Hepatocyte (in vitro differentiated cells): ENCODE data around the gene POLR1H. TPM values are rescaled to one million over a fixed set of nuclear protein-coding genes. Genes with fewer than 3 reads are reported as not detected.

Experiments used
- DNase-seq: peaks from one replicate; pipeline ENCODE4 v3.0.0-alpha.2; 2016; ENCODE audit warnings: low spot score
- H2AFZ ChIP-seq: fragments of 200-600 bp; sonication (generic); 2 replicates; pipeline ENCODE4 v1.6.0; 2016; ENCODE audit warnings: antibody characterized with exemption, mild to moderate bottlenecking
- H3K27ac ChIP-seq: fragments of 200-600 bp; sonication (generic); 2 replicates; pipeline ENCODE4 v1.5.1; 2016; ENCODE audit warnings: mild to moderate bottlenecking
- H3K27me3 ChIP-seq: fragments of 200-600 bp; sonication (generic); 2 replicates; pipeline ENCODE4 v1.6.1; 2016
- H3K36me3 ChIP-seq: fragments of 200-600 bp; sonication (generic); replicated peaks from 2 replicates; pipeline ENCODE4 v1.5.1; 2016; ENCODE audit warnings: low read depth; ENCODE audit not compliant: insufficient read depth
- H3K4me1 ChIP-seq: fragments of 200-600 bp; sonication (generic); 2 replicates; pipeline ENCODE4 v1.5.1; 2016; ENCODE audit warnings: mild to moderate bottlenecking, moderate library complexity; ENCODE audit not compliant: insufficient read depth
- H3K4me2 ChIP-seq: fragments of 200-600 bp; sonication (generic); 2 replicates; pipeline ENCODE4 v1.6.0; 2016
- H3K4me3 ChIP-seq: fragments of 200-600 bp; sonication (generic); 2 replicates; pipeline ENCODE4 v1.5.1; 2016; ENCODE audit warnings: mild to moderate bottlenecking
- H3K79me2 ChIP-seq: fragments of 200-600 bp; sonication (generic); 2 replicates; pipeline ENCODE4 v1.6.0; 2017; ENCODE audit warnings: mild to moderate bottlenecking
- H3K9me2 ChIP-seq: fragments of 200-600 bp; sonication (generic); replicated peaks from 2 replicates; pipeline ENCODE4 v1.6.0; 2017; ENCODE audit warnings: mild to moderate bottlenecking; ENCODE audit not compliant: insufficient read depth
- H3K9me3 ChIP-seq: fragments of 200-600 bp; sonication (generic); 2 replicates; pipeline ENCODE4 v1.5.1; 2016; ENCODE audit warnings: low read depth, mild to moderate bottlenecking
- H4K20me1 ChIP-seq: fragments of 200-600 bp; sonication (generic); 2 replicates; pipeline ENCODE4 v1.6.0; 2016; ENCODE audit warnings: mild to moderate bottlenecking; ENCODE audit not compliant: insufficient read depth, poor library complexity, severe bottlenecking
- CTCF ChIP-seq: fragments of 200-600 bp; sonication (generic); IDR thresholded peaks from 2 replicates; pipeline ENCODE4 v1.5.1; 2016; ENCODE audit warnings: antibody characterized with exemption, mild to moderate bottlenecking; ENCODE audit not compliant: poor library complexity
- EZH2 ChIP-seq: fragments of 200-600 bp; sonication (generic); IDR thresholded peaks from 2 replicates; pipeline ENCODE4 v1.6.1; 2016; ENCODE audit warnings: antibody characterized with exemption, mild to moderate bottlenecking, borderline replicate concordance
- EZH2phosphoT487 ChIP-seq: fragments of 200-600 bp; sonication (generic); IDR thresholded peaks from one replicate; pipeline ENCODE4 v1.6.1; 2018; ENCODE audit warnings: antibody characterized with exemption, mild to moderate bottlenecking, low read depth, moderate library complexity; ENCODE audit not compliant: unreplicated experiment, severe bottlenecking
- WGBS: methylation state at CpG from one replicate; pipeline ENCODE4 v1.1.6; 2016; ENCODE audit warnings: low lambda C conversion rate; ENCODE audit errors: missing lambda C conversion rate; 5-methylcytosine and 5-hydroxymethylcytosine counted together
- polyA plus RNA-seq: library from polyadenylated mRNA; unstranded; fragments of >200 nt; fragmentation: Nextera tagmentation; extraction: Ambion mirVana; gene quantifications from 2 replicates; pipeline ENCODE4 v1.2.1, GENCODE V29; 2016
- total RNA-seq: library from RNA; depleted of rRNA; stranded (reverse); fragments of >200 nt; gene quantifications from 2 replicates; pipeline ENCODE4 v1.2.3, GENCODE V29; 2014

Gene POLR1H
- total and polyA plus RNA-seq, 2 experiments from 2014 or later: 21.3 to 34.8 TPM

- H3K79me2 ChIP-seq: no peaks in the 10 kb centered on the region
- peak overlapping the region; percentile 83 for H3K4me2 ChIP-seq
- peaks cover 24% of the 10 kb centered on the region for H3K4me1 ChIP-seq
- TF ChIP-seq EZH2phosphoT487: no peak
- no peak for TF ChIP-seq CTCF
- TF ChIP-seq EZH2: no peak
- no peaks in the 10 kb centered on the region for H3K9me3 ChIP-seq
- peaks cover 47% of the 10 kb centered on the region for H3K27me3 ChIP-seq
- peak overlapping the region; percentile 37 for H2AFZ ChIP-seq
- WGBS: 34% methylated on average over 8 of the region's 8 CpGs
- DNase-seq: no peak
- H3K4me3 ChIP-seq: no peak overlapping the region
- no peaks in the 10 kb centered on the region for H3K9me2 ChIP-seq
- peak overlapping the region; percentile 43 for H3K27ac ChIP-seq
- H3K36me3 ChIP-seq: no peaks in the 10 kb centered on the region
- no peaks in the 10 kb centered on the region for H4K20me1 ChIP-seq
Measured at GRCh38 chr6:30100154-30100553, 39.1 kb downstream of the POLR1H start.

- no peaks in the 10 kb centered on the region for H3K79me2 ChIP-seq
- no peaks in the 10 kb centered on the region for H3K36me3 ChIP-seq
- H3K4me2 ChIP-seq: peak overlapping the region; percentile 83
- peak overlapping the region; percentile 37 for H2AFZ ChIP-seq
- DNase-seq: peak; percentile 80
- TF ChIP-seq EZH2 (peak; percentile 51), EZH2phosphoT487 (no peak), CTCF (peak; percentile 16)
- no peaks in the 10 kb centered on the region for H4K20me1 ChIP-seq
- WGBS: 9% methylated on average over 31 of the region's 47 CpGs
- H3K4me3 ChIP-seq: peak overlapping the region; percentile 28
- no peaks in the 10 kb centered on the region for H3K9me2 ChIP-seq
- H3K4me1 ChIP-seq: peaks cover 22% of the 10 kb centered on the region
- H3K27ac ChIP-seq: peak overlapping the region; percentile 51
- peaks cover 48% of the 10 kb centered on the region for H3K27me3 ChIP-seq
- no peaks in the 10 kb centered on the region for H3K9me3 ChIP-seq
Measured at GRCh38 chr6:30100585-30101443, 39.7 kb downstream of the POLR1H start.

- Histone ChIP-seq H3K4me1 (peaks cover 20% of the 10 kb centered on the region), H3K36me3 (no peaks in the 10 kb centered on the region), H3K4me3 (peak overlapping the region; percentile 28), H3K27ac (peak overlapping the region; percentile 75), H3K4me2 (peak overlapping the region; percentile 83), H3K9me3 (no peaks in the 10 kb centered on the region), H3K9me2 (no peaks in the 10 kb centered on the region), H3K27me3 (peaks cover 44% of the 10 kb centered on the region), H3K79me2 (no peaks in the 10 kb centered on the region), H4K20me1 (no peaks in the 10 kb centered on the region), H2AFZ (peak overlapping the region; percentile 64)
- DNase-seq: peak; percentile 96
- TF ChIP-seq CTCF (peak; percentile 31), EZH2 (no peak)
- 6% methylated on average over 47 of the region's 51 CpGs for WGBS
Measured at GRCh38 chr6:30101444-30102413, 40.7 kb downstream of the POLR1H start.
